IMR-90 (cell line): Measurements from ENCODE around the gene NUFIP1. TPM values are rescaled to one million over a fixed set of nuclear protein-coding genes. Genes with fewer than 3 reads are reported as not detected.
A peak's percentile ranks its signal among the peaks of the same experiment; 100 is the strongest.

ENCODE experiments used
- microRNA-seq, 2 experiments: library from miRNA; stranded (forward) in 1 of 2; unstranded in 1 of 2; fragments of 10-50 nt in 1 of 2; fragments of <30 nt in 1 of 2; gene quantifications in 1 of 2; microRNA quantifications in 1 of 2; one replicate each; pipeline versions ENCODE3 to v1.1.0; 2013 to 2020; ENCODE audit not compliant: insufficient read depth in 1 of 2, insufficient read length in 1 of 2, unreplicated experiment in 1 of 2
- polyA plus RNA-seq, 3 experiments: library from polyadenylated mRNA; depleted of rRNA; stranded (reverse); fragments of >200 nt; gene quantifications; 2 replicates each; pipeline ENCODE4 v1.2.3, GENCODE V29; 2012; ENCODE audit warnings: low replicate concordance in 1 of 3
- small RNA-seq, 5 experiments: library from RNA; depleted of rRNA; stranded (forward); fragments of <200 nt; gene quantifications; one replicate each; pipeline ENCODE3, GENCODE V24; 2012
- total RNA-seq: library from RNA; depleted of rRNA; stranded (reverse); fragments of >200 nt; gene quantifications from 2 replicates; pipeline ENCODE4 v1.2.3, GENCODE V29; 2012; rRNA removed

The NUFIP1 gene
- total and polyA plus RNA-seq, 2 of the 4 experiments (the other 2 are of a cell fraction), result 1.4 to 2.3 TPM

Small RNA genes lying within 50 kb of the gene (microRNA-seq; reads per million reads assigned to microRNA genes)
- gene RN7SL49P (ENCODE audit: insufficient read depth, insufficient read length), result 112 reads per million, percentile 82 among the genes with 10 or more reads in this experiment

Small RNA genes lying within 50 kb of the gene (small RNA-seq; reads per million reads assigned to genes)
- 0 to 3.1 (median 0) reads per million in 5 experiments for gene RN7SL49P

Other genes with a start within 250 kb of the NUFIP1 start
- gene GPALPP1, start 67 bp upstream of the NUFIP1 start, total RNA-seq, result 10.6 and 25.3 TPM in 2 replicates
- 8.2 and 12.5 TPM in 2 replicates for gene GPALPP1, start 67 bp upstream of the NUFIP1 start, polyA plus RNA-seq (2012; rRNA removed)
- gene GTF2F2, start 131.0 kb upstream of the NUFIP1 start, total RNA-seq, result 16.5 and 35.6 TPM in 2 replicates
- 19.2 and 21.0 TPM in 2 replicates for gene GTF2F2, start 131.0 kb upstream of the NUFIP1 start, polyA plus RNA-seq (2012; rRNA removed)
- gene KCTD4, start 211.6 kb upstream of the NUFIP1 start, total RNA-seq, result 0.56 and 0.72 TPM in 2 replicates
- gene KCTD4, start 211.6 kb upstream of the NUFIP1 start, polyA plus RNA-seq (2012; rRNA removed), result 0.40 and 0.53 TPM in 2 replicates